GM12864 (cell line): ENCODE data around the gene CCDC33.

ENCODE experiments used
- DNase-seq: peaks from one replicate; pipeline ENCODE4 v3.0.0-alpha.2; 2011; ENCODE audit warnings: low read depth
- H3K4me3 ChIP-seq: 2 replicates; pipeline ENCODE4 v1.5.1; 2011; ENCODE audit warnings: mild to moderate bottlenecking, low read depth, low read length, control low read depth
- CTCF ChIP-seq: IDR thresholded peaks from 2 replicates; pipeline ENCODE4 v1.5.1; 2011; ENCODE audit warnings: low read depth, mild to moderate bottlenecking, moderate library complexity, low read length, control low read depth, inconsistent platforms; ENCODE audit errors: missing control alignments

CCDC33 gene

GRCh38 chr15:74258456-74259291, 22.5 kb downstream of the CCDC33 start:
- no peak for DNase-seq
- no peak for TF ChIP-seq CTCF
- no peak overlapping the region for H3K4me3 ChIP-seq

GRCh38 chr15:74259292-74259648, 23.1 kb downstream of the CCDC33 start:
- H3K4me3 ChIP-seq: no peak overlapping the region
- no peak for TF ChIP-seq CTCF
- DNase-seq: no peak

DNA sequence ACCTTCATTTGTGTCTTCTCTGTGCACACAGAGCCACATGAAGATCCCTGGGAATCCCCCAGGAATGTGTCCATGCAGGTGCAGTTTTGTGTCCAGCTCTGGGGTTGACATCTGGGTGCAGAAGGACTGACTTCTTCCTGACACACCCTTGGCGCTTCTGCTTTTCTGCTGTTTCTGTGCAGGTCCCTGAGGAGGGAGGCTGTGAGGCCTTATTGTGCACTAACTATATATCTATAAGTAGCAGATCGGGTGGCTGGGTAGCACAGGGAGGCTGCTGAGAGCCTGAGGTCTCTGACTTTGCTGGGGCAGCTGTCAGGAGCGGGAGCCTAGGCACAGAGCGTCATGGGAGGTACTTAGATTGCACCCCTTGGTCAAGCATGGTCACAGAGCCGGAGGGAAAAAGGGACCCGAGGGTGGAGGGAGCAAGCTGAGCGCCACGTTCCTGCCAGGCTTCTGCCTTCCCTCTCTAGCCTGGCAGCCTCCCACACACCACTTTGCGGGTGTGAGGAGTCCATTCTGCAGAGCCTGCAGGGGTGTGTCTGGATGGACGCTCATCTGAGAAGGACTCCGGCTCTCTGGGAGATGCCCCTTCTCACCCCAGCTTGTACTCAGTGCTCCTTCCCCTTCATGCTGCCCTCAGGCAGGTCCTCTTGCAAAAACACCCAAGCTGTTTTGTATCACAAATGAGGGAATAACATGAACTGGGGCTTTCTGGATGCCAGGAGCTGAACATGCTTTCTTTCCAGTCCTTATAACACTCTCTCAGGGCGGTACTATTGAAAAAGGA, 23.9 kb downstream of the CCDC33 start:
- no peak for DNase-seq
- no peak for TF ChIP-seq CTCF
- H3K4me3 ChIP-seq: no peak overlapping the region

GRCh38 chr15:74261041-74261440, 24.9 kb downstream of the CCDC33 start:
- no peak for DNase-seq
- TF ChIP-seq CTCF: no peak
- no peak overlapping the region for H3K4me3 ChIP-seq

DNA sequence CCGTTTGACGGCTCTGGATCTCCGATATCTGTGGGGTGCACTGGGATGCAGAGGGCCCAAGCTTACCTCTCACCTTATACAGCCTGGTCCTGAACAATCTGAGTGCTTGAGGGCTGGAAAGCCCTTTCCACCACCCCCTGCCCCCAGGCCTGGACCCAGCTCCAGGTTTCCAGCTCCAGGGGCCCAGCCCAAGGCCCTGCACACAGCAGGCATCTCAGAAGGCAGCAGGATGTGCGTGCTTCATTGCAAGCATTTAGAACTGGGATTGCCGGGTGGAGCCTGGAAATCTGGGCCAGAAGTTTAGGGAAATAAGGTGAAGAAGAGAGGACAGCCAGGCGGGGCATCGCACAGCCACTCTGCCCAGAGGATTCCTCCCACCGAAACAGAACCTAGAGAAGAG, 25.6 kb downstream of the CCDC33 start:
- DNase-seq: no peak
- H3K4me3 ChIP-seq: no peak overlapping the region
- TF ChIP-seq CTCF: no peak

DNA sequence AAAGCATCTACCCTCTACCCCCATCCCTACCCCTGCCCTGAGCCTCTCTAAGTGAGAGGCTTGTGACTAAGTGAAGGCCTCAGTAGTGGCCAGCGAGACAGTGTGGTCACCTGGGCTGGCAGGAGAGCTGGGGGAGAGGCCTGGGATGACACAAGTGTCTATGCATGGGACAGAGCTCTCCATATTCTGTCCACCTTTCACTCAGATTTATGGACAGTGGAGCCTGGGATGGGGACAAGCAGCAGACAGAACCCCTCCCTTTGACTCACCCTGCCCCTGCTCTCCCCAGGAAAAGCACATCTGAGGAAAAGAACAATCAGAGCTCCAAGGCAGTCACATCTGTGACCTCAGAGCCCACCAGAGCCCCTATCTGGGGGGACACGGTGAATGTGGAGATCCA, 26.0 kb downstream of the CCDC33 start:
- no peak for TF ChIP-seq CTCF
- no peak overlapping the region for H3K4me3 ChIP-seq
- no peak for DNase-seq
